Stromal cell of bone marrow (primary cell): ENCODE measurements around the gene NUBP1.
"Not testable (repeated sequence)": the region's sequence is repeated elsewhere in the genome, so short reads cannot be mapped to it uniquely, and the experiment has no call there.

Experiments used
- DNase-seq: peaks from one replicate; pipeline ENCODE4 v3.0.0-alpha.2; 2012; ENCODE audit warnings: low read depth

Gene NUBP1

GRCh38 chr16:10743610-10744369, at the start of gene NUBP1:
Gene NUBP1 (plus strand): TSS chr16:10743842. CDS start chr16:10743864, 22 bp downstream.
- peak; percentile 95 for DNase-seq

DNA sequence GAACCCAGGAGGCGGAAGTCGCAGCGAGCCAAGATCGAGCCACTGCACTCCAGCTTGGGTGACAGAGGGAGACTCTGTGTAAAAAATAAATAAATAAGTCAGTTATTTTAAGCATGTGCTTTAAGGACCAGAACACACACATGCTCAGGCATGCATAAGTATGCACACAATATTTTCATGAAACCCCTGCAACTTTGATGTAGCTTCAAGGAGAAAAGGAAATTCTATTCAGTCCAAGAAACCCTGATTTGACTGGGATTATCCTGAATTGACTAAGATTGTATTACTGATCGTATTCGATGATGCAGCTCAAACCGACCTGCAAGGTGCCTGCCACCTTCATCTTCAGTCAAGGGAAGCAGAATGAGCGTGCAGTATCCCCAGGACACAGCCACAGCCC, 49.8 kb upstream of the NUBP1 start:
- no peak for DNase-seq

DNA sequence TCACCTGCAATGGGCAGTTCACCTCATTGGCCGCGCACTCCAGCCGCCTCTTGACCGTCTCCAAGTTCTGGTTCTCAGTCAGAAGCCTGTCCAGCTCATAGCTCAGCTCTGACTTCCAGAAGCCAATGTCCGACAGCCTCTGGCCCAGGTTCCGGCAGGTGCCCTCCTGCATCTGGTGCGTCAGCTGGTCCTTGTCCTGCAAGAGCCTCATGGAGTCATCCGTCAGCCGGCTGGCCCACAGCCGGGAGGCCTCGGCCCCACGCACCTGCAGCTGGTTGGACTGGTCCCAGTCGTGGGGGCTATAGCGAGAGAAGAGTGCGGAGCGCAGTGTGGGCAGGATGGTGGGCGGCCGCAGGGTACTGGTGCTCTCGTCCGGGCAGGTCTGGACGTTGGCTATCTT, 49.3 kb upstream of the NUBP1 start:
- no peak for DNase-seq

- DNase-seq, result no peak
These were observed 48.8 kb upstream of the NUBP1 start, which contains the start of gene TEKT5 for GRCh38 chr16:10694830-10695229. Gene TEKT5 (minus strand): TSS chr16:10694930. CDS start chr16:10694873, 57 bp downstream.

DNA sequence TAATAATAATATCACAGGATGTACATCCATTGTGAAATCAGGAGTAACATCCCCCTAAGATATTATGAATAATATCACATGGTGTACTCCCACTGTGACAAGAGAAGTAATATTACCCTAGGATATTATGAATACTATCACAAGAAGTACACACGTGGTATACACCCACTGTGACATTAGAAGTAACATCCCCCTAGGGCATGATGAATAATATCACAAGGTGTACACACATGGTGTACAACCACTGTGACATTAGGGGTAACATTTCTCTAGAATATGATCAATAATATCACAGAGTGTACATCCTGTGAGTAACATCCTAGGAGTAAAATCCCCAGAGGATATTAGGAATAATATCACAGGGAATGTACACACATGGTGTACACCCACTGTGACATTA, 43.9 kb upstream of the NUBP1 start:
- no peak for DNase-seq

DNA sequence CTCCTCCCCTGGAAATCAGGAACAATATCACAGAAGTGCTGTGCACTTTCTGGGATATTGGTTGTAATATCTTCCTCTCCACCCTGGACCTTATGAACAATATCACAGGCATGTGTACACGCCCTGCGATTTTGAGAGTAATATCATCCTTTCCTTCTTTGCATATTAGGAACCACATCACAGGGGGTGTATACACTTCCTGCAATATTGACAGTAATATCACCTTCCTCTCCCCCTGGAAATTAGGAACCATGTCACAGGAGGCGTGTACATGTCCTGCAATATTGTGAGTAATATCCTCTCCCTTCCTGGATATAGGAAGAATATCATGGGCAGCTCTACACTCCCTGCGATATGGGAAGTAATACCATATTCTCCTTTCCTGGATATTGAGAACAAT, 34.7 kb upstream of the NUBP1 start:
- no peak for DNase-seq

DNA sequence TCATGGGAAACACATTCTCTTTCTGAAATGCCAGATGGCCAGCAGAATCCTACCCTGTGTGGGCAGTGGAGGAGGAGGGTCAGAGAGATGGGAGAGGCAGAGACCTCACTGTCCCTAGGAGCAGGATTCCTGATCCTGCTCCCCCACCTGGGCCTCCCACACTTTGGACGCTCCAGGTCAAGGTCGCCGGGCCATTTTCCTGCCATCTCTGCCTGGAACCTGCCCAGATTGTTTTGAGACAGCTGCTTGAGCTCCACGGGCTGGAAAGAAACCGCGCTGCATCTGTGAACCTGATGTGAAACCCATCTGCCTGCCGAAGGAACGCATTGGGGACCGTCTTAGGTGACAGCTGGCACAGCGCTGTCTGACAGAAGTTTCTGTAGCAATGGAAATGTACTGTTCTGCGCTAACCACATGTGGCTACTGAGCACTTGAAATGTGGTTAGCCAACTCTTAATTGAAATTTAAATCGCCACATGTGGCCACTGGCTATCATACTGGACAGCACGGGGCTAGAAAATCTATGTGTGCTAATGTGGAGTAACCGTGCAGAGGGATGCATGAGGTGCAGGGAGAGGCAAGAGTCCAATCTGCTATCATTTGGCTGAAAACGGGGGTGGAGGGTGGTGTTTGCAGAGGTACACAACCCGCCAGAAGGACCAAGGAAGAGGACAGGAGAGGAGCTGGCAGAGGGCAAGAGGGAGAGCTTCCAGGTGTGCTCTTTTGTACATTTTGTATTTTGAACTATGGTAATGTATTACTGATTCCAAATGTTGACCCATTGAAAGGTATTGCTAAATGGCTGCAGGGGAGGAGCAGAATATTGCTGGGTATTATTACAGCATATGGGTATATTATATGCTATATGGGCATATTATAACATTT, 15.4 kb upstream of the NUBP1 start:
- no peak for DNase-seq

GRCh38 chr16:10729104-10730048, 14.3 kb upstream of the NUBP1 start:
- peak; percentile 38 for DNase-seq

- DNase-seq, result no peak
These were observed 11.9 kb upstream of the NUBP1 start for GRCh38 chr16:10731790-10732189.

- DNase-seq, result peak; percentile 38
These were observed 6.5 kb upstream of the NUBP1 start for GRCh38 chr16:10737068-10737625.

- DNase-seq, result peak; percentile 77
These were observed 5.2 kb upstream of the NUBP1 start for GRCh38 chr16:10738231-10739077.

- no peak for DNase-seq
These were observed 3.4 kb upstream of the NUBP1 start for GRCh38 chr16:10740000-10740844.

DNA sequence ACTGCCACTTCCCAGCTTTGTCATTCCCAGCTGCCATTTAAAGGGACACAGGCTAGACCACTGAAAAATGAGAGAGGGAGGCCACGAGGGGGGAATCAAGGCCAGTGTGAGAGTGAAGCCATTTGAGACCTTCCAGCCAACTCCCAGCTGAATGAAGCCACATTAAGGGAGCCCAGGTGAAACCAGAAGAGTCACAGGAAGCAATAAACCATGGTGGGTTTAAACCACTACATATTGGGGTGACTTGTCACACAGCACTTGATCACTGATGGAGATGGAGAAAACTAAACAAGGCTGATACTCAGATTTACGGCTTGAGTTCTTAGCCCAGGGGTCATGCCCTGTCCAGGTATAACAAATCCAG, 2.8 kb upstream of the NUBP1 start:
- DNase-seq, result no peak

GRCh38 chr16:10741249-10741648, 2.4 kb upstream of the NUBP1 start:
- not testable (repeated sequence) for DNase-seq

GRCh38 chr16:10741844-10742243, 1.8 kb upstream of the NUBP1 start:
- no peak for DNase-seq

GRCh38 chr16:10743227-10743609, 424 bp upstream of the NUBP1 start:
- no peak for DNase-seq

GRCh38 chr16:10744370-10745030, 858 bp downstream of the NUBP1 start:
- DNase-seq, result peak; percentile 26

- no peak for DNase-seq
These were observed 2.2 kb downstream of the NUBP1 start for GRCh38 chr16:10745841-10746240.

DNA sequence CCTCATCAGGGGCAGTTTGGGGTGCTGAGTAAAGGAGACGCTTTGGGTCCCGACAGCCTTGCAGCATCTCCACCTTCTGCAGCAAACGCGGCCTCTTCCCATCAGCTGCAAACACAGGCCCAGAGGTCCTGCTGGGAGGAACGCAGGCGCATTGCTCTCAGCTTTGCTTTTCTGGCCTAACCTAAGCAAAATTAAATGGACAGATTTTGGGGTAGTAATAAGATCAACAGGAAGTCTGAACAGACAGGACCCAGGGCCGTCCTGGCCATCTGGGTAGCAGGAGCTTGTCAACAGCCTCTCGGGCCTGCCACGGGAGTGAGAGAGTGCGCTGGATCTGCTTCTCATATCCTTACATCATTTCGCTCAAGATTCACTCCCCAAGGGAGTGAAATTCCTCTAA, 7.2 kb downstream of the NUBP1 start:
- DNase-seq, result no peak
